Stimulated activated CD4-positive, alpha-beta T cell treated with anti-CD3 and anti-CD28 coated beads, Interleukin-1b, Interleukin-23, amount 100 ng/mL, for 24 hours (primary cell): ENCODE data around the gene CTSS.
"Not testable (repeated sequence)": the region's sequence is repeated elsewhere in the genome, so short reads cannot be mapped to it uniquely, and the experiment has no call there.

Source experiments
- DNase-seq, 4 experiments: peaks; one replicate each; pipeline ENCODE4 v3.0.0-alpha.2; 2020; ENCODE audit warnings: low read depth in 4 of 4, low spot score in 1 of 4

CTSS gene

DNA sequence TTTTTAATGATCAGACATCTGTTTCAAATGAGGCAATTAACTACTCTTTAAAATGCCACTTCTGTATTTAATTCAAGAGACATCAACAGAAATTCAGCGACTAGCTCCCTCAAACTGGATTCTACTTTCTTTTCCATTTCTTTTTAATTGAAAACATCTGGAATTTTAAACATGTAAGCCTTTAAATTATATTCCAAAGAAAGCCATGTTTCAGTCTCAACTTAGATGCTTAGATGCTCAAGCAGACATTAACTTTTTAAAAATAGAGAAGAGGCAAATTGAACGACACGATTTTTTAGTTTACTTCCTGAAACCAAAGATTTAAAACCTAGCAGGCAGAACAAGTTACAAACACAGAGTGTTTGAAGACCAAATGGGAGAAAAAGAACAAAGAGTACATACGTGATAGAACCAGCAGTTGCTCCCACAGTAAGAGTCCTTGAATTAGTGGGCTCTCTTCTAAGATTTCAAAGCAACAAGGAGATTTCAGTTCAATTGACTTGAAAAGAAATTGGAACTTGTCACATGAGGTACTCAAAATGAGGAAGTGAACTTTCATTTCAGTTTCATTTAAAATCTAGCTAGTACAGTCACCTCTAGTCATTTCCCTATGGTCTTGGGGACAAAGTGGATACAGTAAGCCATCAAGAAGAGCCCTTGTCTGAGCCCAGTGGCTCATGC is at the start of gene CTSS:
TSS of gene CTSS (minus strand) at position 483 of the 681 bp plus-strand sequence. CDS start 1,015 bp downstream, outside the sequence.
- no peak for DNase-seq

- DNase-seq, result no peak
These were observed 47.6 kb upstream of the CTSS start for GRCh38 chr1:150813028-150813707.

DNA sequence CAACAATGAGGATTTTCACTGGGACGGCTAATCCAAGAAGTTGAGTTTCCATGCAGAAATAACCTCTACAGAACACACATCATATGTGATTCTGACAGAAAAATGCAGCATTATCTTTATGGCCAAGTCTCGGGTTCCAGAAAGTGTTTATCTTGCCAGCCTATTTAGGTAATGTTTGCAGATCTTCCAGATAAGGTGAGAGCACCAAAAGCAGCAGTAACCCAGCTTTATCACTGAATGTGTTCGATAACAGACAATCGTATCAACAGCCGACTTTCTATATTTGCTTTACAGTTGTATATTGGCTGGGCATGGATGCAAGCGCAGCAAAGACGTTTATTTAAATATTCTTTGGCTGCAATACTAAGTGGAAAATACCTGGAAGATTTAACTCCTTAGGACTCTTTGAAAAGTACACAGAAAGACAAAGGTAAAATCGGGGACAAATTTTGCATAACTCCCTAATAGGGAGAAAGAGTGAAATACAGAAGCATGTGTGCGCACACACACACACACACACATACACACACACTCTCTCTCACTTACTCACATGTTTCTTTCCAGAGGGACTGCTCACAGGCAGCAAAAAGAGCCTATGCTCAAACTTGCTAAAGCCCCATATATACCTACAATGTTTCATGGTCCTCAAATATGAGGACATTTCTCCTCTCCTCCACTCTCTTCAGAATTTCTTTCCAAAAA is 45.5 kb upstream of the CTSS start:
- no peak for DNase-seq

DNA sequence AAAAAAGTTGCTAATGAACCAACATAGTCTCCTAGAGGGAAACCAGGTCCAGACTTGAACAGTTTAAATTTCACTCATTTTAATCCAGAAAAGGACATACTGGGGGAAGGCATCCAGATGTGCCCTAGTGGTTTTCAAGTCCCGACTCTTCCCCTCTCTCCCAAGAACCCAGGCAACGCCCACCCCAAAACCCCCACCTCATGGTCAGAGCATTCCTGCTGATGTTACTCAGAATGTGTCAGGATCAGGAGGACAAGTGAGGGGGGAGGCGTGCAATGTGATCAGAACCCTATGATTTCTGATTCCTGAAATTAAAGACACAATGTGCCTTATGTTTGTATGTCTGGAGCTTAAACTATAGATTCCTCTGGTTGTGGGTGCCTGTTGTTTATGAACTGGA is 44.1 kb upstream of the CTSS start:
- no peak for DNase-seq

- no peak for DNase-seq
These were observed 43.3 kb upstream of the CTSS start for GRCh38 chr1:150808846-150809245.

DNA sequence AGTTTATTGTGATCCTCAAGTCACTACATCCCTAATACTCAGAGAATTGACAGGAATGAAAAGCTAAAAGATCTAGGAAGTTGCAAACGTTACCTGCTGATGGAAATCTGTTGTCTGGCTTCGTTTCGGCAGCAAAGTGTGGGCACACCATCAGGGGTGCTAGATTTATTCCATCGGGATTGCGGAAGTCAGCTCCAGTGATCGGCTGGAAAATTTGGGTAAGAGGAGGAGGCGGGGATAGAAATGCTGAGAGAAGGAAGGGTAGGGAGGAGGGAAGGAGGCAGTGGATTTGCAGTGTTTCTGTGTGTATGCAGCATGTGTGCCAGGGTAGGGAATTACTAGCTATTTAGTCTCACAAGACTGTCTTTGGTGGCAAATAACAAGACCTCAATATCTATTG is 42.5 kb upstream of the CTSS start, which contains the start of gene CTSK:
TSS of gene CTSK (minus strand) at position 140 of the 400 bp plus-strand sequence. CDS start 1,455 bp downstream, outside the sequence.
- DNase-seq, result no peak

- no peak for DNase-seq
These were observed 41.9 kb upstream of the CTSS start for GRCh38 chr1:150807249-150808023.

DNA sequence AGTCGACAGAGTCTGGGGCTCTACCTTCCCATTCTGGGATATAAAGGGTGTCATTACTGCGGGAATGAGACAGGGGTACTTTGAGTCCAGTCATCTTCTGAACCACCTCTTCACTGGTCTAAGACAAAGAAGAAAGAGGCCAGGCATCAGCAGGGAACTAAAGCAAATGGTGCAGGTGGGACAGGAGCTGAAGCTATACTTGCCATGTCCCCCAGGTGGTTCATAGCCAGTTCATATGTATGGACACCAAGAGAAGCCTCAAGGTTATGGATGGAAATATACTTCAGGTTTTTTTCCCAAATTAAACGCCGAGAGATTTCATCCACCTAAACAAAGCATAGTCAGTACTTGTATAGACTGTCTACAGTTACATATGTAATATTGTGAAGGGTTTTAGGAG is 40.3 kb upstream of the CTSS start:
- no peak for DNase-seq

DNA sequence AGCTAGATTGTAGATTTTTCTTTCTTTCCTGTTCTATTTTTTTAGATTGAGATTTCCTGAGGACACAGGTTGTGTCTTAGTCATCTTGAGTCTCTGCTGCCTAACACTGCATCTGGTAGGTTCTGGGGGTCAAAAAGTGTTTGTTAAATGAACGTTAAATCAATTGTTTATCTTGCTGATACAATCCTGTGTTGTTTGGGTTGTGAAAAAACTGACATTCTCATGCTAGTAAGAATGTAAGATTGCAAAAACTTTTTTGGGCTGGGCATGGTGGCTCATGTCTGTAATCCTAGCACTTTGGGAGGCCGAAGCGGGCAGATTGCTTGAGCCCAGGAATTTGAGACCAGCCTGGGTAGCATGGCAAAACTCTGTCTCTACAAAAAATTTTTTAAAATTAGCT is 39.1 kb upstream of the CTSS start:
- DNase-seq, result no peak

GRCh38 chr1:150799089-150799488 is 33.5 kb upstream of the CTSS start:
- no peak for DNase-seq

DNA sequence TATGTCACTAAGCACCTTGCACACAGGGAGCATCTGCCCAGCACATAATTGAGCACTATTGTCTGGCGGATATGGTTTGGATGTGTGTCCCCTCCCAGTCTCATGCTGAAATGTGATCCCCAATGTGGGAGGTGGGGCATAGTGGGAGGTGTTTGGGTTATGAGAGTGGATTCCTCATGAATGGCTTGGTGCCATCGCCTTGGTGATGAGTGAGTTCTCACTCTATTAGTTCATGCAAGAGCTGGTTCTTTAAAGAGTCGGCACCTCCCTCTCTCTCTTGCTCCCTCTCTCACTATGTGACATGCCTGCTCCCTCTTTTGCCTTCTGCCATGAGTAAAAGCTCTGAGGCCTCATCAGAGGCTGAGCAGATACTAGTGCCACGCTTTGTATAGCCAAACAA is 32.9 kb upstream of the CTSS start:
- DNase-seq, result no peak

- DNase-seq, result no peak
These were observed 30.8 kb upstream of the CTSS start for GRCh38 chr1:150796374-150796773.

DNA sequence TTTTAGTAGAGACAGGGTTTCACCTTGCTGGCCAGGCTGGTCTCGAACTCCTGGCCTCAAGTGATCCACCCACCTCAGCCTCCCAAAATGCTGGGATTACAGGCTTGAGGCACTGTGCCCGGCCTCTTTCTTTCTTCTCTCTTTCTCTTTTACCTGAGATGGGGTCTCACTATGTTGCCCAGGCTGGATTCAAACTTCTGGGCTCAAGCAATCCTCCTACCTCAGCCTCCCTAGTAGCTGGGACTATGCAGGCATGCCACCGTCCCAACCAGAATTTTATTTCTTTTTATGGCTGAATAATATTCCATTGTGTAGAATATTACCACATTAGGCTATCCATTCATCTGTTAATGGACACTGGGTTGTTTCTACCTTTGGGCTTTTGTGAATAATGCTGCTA is 28.2 kb upstream of the CTSS start:
- DNase-seq, result not testable (repeated sequence)

GRCh38 chr1:150793221-150793620 is 27.6 kb upstream of the CTSS start:
- DNase-seq, result no peak

DNA sequence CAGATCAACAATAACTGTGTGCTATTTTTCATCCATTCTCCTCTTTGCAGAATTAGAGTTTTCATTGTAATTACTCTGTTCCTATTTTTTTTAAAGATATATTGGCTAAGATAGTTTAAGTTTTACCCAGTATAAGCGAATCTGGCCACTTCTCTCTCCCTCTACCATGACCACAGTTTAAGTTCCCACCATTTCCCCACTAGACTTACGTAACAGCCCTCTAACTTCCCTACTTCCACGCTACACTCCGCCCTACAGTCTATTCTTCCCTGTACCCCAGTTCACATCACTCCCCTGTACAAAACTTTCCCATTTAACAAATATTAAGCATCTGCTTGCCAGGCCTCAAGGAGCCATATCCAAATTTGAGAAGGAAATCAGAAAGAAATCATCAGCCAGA is 26.0 kb upstream of the CTSS start:
- no peak for DNase-seq

DNA sequence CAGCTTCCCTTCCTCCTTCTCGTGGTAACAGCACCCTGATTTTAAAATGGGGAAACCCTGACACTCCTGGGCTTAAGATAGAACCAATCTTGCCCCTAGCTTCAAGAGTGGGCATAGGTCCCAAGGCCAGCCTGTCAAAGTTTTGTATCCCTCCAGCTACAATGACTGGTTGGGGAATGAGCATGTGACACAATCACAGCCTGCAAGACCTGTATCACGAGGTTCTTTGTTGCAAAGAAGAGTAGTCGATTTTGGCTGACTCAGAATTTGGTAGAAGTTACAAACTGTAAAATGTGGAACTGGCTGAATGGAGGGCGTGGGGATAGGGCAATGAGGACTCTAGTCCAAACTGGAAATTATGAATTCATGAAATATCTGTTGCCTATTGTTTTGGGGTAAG is 23.8 kb upstream of the CTSS start:
- DNase-seq, result no peak

GRCh38 chr1:150788946-150789345 is 23.4 kb upstream of the CTSS start:
- no peak for DNase-seq

DNA sequence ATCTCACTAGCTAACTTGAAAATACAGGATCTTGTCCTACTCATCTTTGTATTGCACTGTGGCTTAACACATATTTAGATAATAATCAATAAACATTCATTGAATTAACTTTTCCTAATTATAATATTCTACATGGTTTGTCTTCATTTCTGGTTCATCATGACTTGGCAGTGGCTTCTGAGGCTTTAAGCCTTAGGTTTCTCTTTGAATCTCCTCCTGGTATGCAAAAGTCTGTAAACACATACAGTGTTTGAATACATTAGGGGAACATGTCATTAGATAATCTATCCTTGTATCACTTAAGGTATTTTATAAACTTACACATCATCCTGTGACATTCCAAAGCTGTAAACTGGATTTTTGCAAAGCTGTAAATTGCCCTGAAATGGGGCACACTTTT is 21.9 kb upstream of the CTSS start:
- DNase-seq, result no peak

DNA sequence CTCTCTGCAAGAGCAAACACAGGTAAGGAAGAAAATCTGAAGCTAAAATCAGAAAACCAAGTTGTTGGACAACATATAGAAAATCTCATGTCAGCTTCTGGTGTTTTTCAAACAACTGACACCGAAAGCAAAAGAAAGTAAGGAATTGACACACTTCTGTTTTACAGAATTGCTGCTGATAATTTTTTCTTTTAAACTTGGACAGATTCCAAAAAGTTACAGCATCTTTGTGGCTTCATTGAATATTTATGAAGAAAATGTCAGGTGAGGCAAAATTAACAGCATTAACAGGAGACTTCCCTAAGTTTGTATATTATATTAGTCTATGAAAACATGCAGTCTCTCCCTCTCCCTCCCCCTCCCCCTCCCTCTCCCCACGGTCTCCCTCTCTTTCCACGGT is 14.9 kb upstream of the CTSS start:
- DNase-seq, result no peak

GRCh38 chr1:150778409-150778808 is 12.8 kb upstream of the CTSS start:
- DNase-seq, result no peak

DNA sequence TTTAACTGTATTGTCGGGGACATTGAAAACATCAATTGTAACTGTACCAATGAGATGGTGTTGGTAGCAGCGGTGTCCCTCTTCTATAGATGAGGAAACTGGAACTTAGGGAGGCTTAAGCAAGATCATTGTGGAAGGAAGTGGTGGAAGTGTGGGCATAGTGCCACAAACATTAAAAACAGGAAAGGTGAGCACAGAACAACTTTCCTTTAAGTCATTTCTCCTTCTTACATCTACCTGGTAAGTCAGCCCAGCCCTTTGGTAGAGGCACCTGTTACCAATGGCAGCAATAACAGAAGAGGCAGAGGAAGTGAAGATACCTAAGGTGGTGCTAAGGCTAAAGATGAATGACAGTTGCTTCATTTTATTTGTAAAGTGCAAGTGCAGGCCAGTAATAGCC is 12.0 kb upstream of the CTSS start:
- no peak for DNase-seq
